ENCODE results near the gene LHFPL6.

- TF ChIP-seq CTCF (IDR thresholded peaks at IDR 0.05), result no peak
- no peak for TF ChIP-seq POLR2A (IDR thresholded peaks at IDR 0.05)
- TF ChIP-seq EP300 (IDR thresholded peaks at IDR 0.05), result no peak
- no peak for TF ChIP-seq POLR2AphosphoS5 (IDR thresholded peaks at IDR 0.05)
These were observed 93.2 kb downstream of the LHFPL6 start for GRCh38 chr13:39509616-39510315.

Data from upper lobe of left lung (tissue), 4 donors.